ENCODE measurements around the gene MRPL28. TPM values are rescaled to one million over a fixed set of nuclear protein-coding genes. Genes with fewer than 3 reads are reported as not detected.

MRPL28 gene
- total RNA-seq, 1 donor from 2014 or later: 82.2 TPM

DNA sequence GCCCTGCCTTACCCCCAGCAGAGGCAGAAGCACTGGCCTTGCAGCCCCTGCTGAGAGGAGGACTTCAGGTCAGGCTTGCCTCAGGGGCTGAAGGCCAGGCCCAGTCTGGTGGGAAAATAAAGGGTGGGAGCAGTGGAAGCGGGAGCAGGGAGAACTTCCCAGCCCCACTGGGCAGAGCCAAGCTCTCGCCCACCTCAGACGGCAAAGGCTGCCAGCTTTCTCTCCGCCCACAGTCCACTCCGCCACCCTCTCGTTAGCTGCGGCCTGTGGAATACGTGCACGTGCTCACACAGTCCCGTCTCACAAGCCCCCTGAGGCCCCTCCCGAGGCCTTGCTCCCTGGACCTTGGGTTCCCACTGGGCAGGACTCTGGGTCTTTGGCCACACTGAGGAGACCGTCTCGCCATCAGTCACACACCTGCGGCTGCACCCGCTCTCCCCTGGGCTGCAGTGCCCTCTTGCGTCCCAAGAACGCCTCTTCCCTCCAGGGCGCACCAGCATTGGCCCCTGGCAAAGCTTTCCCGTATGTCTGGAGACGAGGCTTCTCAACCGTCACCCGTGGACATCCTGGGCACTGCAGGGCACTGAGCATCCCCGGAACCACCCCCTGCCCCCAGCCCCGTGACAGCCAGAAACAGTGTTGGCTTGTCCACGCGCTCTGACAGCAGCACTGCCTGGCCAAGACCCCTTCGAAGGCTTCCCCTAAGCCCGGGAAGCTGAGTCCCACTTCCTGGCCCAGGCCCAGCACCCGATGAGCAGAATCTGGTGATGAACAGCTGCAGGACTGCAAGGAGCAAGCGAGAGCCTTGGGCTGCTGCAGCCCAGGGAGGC lies 8.3 kb downstream of the MRPL28 start:
- no peak overlapping the region for H3K27ac ChIP-seq
- no peaks in the 10 kb centered on the region for H3K79me2 ChIP-seq (ENCODE audit: low read depth)
- no peak overlapping the region for H3K4me3 ChIP-seq
- H3K27ac Mint-ChIP-seq: peak overlapping the region; percentile 66
- H3K4me1 ChIP-seq: no peaks in the 10 kb centered on the region
- no peak for TF ChIP-seq EZH2phosphoT487 (IDR thresholded peaks at IDR 0.05)
- TF ChIP-seq, protein P1, sequence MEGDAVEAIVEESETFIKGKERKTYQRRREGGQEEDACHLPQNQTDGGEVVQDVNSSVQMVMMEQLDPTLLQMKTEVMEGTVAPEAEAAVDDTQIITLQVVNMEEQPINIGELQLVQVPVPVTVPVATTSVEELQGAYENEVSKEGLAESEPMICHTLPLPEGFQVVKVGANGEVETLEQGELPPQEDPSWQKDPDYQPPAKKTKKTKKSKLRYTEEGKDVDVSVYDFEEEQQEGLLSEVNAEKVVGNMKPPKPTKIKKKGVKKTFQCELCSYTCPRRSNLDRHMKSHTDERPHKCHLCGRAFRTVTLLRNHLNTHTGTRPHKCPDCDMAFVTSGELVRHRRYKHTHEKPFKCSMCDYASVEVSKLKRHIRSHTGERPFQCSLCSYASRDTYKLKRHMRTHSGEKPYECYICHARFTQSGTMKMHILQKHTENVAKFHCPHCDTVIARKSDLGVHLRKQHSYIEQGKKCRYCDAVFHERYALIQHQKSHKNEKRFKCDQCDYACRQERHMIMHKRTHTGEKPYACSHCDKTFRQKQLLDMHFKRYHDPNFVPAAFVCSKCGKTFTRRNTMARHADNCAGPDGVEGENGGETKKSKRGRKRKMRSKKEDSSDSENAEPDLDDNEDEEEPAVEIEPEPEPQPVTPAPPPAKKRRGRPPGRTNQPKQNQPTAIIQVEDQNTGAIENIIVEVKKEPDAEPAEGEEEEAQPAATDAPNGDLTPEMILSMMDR (IDR thresholded peaks at IDR 0.05): peak; percentile 76
- H3K36me3 ChIP-seq: no peaks in the 10 kb centered on the region
- H3K27me3 Mint-ChIP-seq (ENCODE audit: insufficient read depth, low read depth): peaks cover 5% of the 10 kb centered on the region
- no peak overlapping the region for H2AFZ ChIP-seq (replicated peaks)
- DNase-seq (ENCODE audit: low spot score): peak; percentile 88
- no peaks in the 10 kb centered on the region for H3F3A ChIP-seq (ENCODE audit: low read depth)
- no peak overlapping the region for H3K9ac ChIP-seq
- H3K36me3 Mint-ChIP-seq: peaks cover 1% of the 10 kb centered on the region
- peaks cover 26% of the 10 kb centered on the region for H3K4me1 Mint-ChIP-seq
- peak overlapping the region; percentile 55 for H3K4me3 Mint-ChIP-seq
- H3K9me3 ChIP-seq (ENCODE audit: low read depth): no peaks in the 10 kb centered on the region
- H3K27me3 ChIP-seq: no peaks in the 10 kb centered on the region
- no peaks in the 10 kb centered on the region for H3K9me3 Mint-ChIP-seq
- peaks cover 4% of the 10 kb centered on the region for H4K20me1 ChIP-seq (ENCODE audit: low read depth)
- no peak overlapping the region for H3K4me2 ChIP-seq

DNA sequence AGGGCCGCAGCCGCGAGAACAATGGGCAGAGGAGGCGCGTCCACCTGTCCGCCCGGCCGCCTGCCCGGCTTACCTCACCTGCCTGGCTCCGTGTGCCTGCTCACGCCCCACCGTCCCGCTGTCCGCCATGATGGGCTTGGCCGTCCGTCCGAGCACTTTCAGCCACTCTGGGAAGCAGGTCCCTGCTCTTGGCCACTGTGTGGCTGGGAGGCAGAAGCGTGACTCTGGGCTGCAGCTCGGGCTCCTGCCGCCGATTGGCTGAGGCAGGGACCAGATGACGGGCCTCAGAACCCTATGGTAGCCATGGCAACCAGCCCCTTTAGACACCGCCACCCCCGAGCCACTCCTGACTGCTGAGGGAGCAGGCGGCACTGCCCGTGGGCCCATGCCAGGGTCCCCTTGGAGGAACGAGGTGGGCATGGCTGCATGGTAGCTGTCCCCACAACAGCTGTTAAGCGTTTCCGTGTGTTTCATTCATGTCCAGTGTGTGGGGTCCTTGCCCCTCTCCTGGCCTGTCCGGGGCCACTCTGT lies 8.9 kb downstream of the MRPL28 start:
- no peaks in the 10 kb centered on the region for H3K4me1 ChIP-seq
- H3K79me2 ChIP-seq (ENCODE audit: low read depth): no peaks in the 10 kb centered on the region
- H3K27ac Mint-ChIP-seq: no peak overlapping the region
- H2AFZ ChIP-seq (replicated peaks): no peak overlapping the region
- no peaks in the 10 kb centered on the region for H3F3A ChIP-seq (ENCODE audit: low read depth)
- H3K27me3 ChIP-seq: no peaks in the 10 kb centered on the region
- no peak overlapping the region for H3K4me2 ChIP-seq
- H3K9me3 Mint-ChIP-seq: no peaks in the 10 kb centered on the region
- TF ChIP-seq EZH2 (IDR thresholded peaks at IDR 0.05) (no peak), EZH2phosphoT487 (IDR thresholded peaks at IDR 0.05) (no peak)
- TF ChIP-seq, protein P1 (IDR thresholded peaks at IDR 0.05): no peak
- no peaks in the 10 kb centered on the region for H3K9me3 ChIP-seq (ENCODE audit: low read depth)
- H3K27ac ChIP-seq: no peak overlapping the region
- peaks cover 4% of the 10 kb centered on the region for H4K20me1 ChIP-seq (ENCODE audit: low read depth)
- peak overlapping the region; percentile 13 for H3K4me3 Mint-ChIP-seq
- H3K9ac ChIP-seq: no peak overlapping the region
- DNase-seq (ENCODE audit: low spot score): peak; percentile 44
- no peaks in the 10 kb centered on the region for H3K36me3 ChIP-seq
- peaks cover 5% of the 10 kb centered on the region for H3K27me3 Mint-ChIP-seq (ENCODE audit: insufficient read depth, low read depth)
- no peaks in the 10 kb centered on the region for H3K36me3 Mint-ChIP-seq
- peaks cover 26% of the 10 kb centered on the region for H3K4me1 Mint-ChIP-seq
- no peak overlapping the region for H3K4me3 ChIP-seq

DNA sequence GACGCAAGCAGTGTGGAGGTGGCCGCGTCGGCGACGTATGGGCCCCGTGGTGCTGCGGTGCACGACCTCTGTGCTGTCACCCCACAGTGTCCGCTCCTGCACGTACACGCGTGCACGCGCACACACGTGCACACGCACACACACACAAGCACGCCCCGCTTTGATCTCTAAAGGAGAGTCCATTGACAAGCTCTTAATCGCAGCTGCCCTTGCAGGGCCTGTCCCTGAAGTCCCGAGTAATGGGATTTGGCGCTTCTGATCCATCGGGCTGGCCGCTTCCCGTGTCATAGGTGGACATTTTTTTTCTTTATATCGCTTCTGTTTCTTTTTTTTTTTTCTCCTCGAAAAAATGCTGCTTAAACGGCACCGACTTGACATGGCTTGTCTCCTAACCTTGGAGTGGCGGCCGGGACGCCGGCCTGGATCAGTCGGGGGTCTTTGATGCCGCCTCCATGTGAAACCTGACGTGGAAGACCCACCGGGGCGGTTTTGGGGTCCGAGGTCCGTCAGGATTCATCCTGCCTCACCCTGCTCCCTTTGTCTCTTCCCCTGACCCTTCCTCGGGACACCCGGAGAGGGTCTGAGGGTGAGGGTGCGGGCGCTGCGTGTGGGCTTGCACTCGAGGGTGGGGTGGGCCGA lies 9.5 kb downstream of the MRPL28 start:
- Histone ChIP-seq H3K4me2 (no peak overlapping the region), H3K27ac (no peak overlapping the region), H3K9ac (no peak overlapping the region), H4K20me1 (ENCODE audit: low read depth) (peaks cover 4% of the 10 kb centered on the region), H3K4me1 (no peaks in the 10 kb centered on the region), H3K79me2 (ENCODE audit: low read depth) (no peaks in the 10 kb centered on the region), H3K9me3 (ENCODE audit: low read depth) (no peaks in the 10 kb centered on the region), H3F3A (ENCODE audit: low read depth) (no peaks in the 10 kb centered on the region), H3K4me3 (no peak overlapping the region), H2AFZ (replicated peaks) (no peak overlapping the region), H3K36me3 (no peaks in the 10 kb centered on the region), H3K27me3 (no peaks in the 10 kb centered on the region)
- TF ChIP-seq EZH2 (IDR thresholded peaks at IDR 0.05) (no peak), EZH2phosphoT487 (IDR thresholded peaks at IDR 0.05) (no peak)
- TF ChIP-seq, protein P1 (IDR thresholded peaks at IDR 0.05): no peak
- Mint-ChIP-seq H3K36me3 (no peaks in the 10 kb centered on the region), H3K27me3 (ENCODE audit: insufficient read depth, low read depth) (peaks cover 5% of the 10 kb centered on the region), H3K4me1 (peaks cover 26% of the 10 kb centered on the region), H3K9me3 (no peaks in the 10 kb centered on the region), H3K4me3 (peak overlapping the region; percentile 60), H3K27ac (peak overlapping the region; percentile 95)
- no peak for DNase-seq (ENCODE audit: low spot score)

All from neural progenitor cell (in vitro differentiated cells).